OCI-LY3 (cell line): ENCODE measurements around the gene SLC2A11.

Experiments
- H2AFZ ChIP-seq: fragments of 200-600, 300-600 bp; shearing (Covaris generic); 2 replicates; pipeline ENCODE4 v1.6.0; 2014; ENCODE audit warnings: antibody characterized with exemption, low read depth, low read length
- H3K27ac ChIP-seq: fragments of 200-600, 300-600 bp; sonication (generic); 2 replicates; pipeline ENCODE4 v1.5.1; 2014; ENCODE audit warnings: mild to moderate bottlenecking, low read length, moderate library complexity, mixed read lengths
- H3K27me3 ChIP-seq: fragments of 200-600, 300-600 bp; sonication (generic); 2 replicates; pipeline ENCODE4 v1.6.1; 2014; ENCODE audit warnings: low read depth, low read length, mixed read lengths
- H3K36me3 ChIP-seq: fragments of 200-600, 300-600 bp; sonication (generic); replicated peaks from 2 replicates; pipeline ENCODE3; 2014; ENCODE audit warnings: low read depth, low read length, mixed read lengths
- H3K4me1 ChIP-seq: fragments of 300-600, 200-600 bp; sonication (generic); 2 replicates; pipeline ENCODE4 v1.6.1; 2014; ENCODE audit warnings: low read length, mixed read lengths
- H3K4me2 ChIP-seq: fragments of 200-600, 300-600 bp; sonication (generic); 2 replicates; pipeline ENCODE4 v1.6.1; 2014; ENCODE audit warnings: low read length, mixed read lengths
- H3K4me3 ChIP-seq: fragments of 300-600, 200-600 bp; sonication (generic); 2 replicates; pipeline ENCODE4 v1.5.1; 2014; ENCODE audit warnings: antibody characterized with exemption, mild to moderate bottlenecking, low read length, moderate library complexity
- H3K79me2 ChIP-seq: fragments of 300-600, 200-600 bp; shearing (Covaris generic); 2 replicates; pipeline ENCODE4 v1.6.1; 2014; ENCODE audit warnings: mild to moderate bottlenecking, low read length, mixed read lengths
- H3K9ac ChIP-seq: fragments of 300-600, 200-600 bp; shearing (Covaris generic); 2 replicates; pipeline ENCODE4 v1.6.0; 2014; ENCODE audit warnings: mild to moderate bottlenecking, low read length, moderate library complexity
- H3K9me3 ChIP-seq: fragments of 200-600, 300-600 bp; shearing (Covaris generic); 2 replicates; pipeline ENCODE4 v1.6.1; 2014; ENCODE audit warnings: low read length, mixed read lengths; ENCODE audit not compliant: insufficient read depth
- H4K20me1 ChIP-seq: fragments of 200-600, 300-600 bp; sonication (generic); 2 replicates; pipeline ENCODE4 v1.6.1; 2016; ENCODE audit warnings: low read length, mixed read lengths; ENCODE audit not compliant: insufficient read depth
- EZH2phosphoT487 ChIP-seq: fragments of 200-600 bp; shearing (Covaris generic); IDR thresholded peaks from 2 replicates; pipeline ENCODE4 v1.6.1; 2018; ENCODE audit warnings: antibody characterized with exemption, mixed run types, low read depth
- TF ChIP-seq, protein P1 (sequence below): fragments of 200-600, 300-600 bp; sonication (generic); IDR thresholded peaks from 2 replicates; pipeline ENCODE4 v1.5.1; 2014; ENCODE audit warnings: antibody characterized with exemption, low read length, low read depth

The SLC2A11 gene

DNA sequence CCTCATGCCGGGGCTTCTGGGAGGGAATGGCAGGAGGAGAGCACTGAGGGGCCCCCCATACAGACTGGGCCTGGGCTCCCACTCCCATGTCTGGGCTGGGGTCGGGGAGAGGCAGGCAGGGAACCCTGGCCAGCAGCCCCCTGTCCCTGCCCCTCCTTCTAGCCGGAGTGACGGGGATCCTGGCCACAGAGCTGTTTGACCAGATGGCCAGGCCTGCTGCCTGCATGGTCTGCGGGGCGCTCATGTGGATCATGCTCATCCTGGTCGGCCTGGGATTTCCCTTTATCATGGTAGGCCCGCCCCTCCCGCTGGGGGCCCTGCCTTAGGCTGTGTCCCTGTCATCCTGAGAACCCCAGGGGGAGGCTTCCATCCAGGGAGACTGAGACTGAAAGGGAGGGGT is 26.5 kb downstream of the SLC2A11 start:
- Histone ChIP-seq H3K4me1 (no peaks in the 10 kb centered on the region), H3K36me3 (no peaks in the 10 kb centered on the region), H2AFZ (no peak overlapping the region), H3K27ac (no peak overlapping the region), H3K9ac (no peak overlapping the region), H3K4me2 (no peak overlapping the region), H3K27me3 (no peaks in the 10 kb centered on the region), H3K4me3 (no peak overlapping the region), H3K9me3 (no peaks in the 10 kb centered on the region), H3K79me2 (no peaks in the 10 kb centered on the region), H4K20me1 (no peaks in the 10 kb centered on the region)
- no peak for TF ChIP-seq EZH2phosphoT487
- TF ChIP-seq, protein P1, sequence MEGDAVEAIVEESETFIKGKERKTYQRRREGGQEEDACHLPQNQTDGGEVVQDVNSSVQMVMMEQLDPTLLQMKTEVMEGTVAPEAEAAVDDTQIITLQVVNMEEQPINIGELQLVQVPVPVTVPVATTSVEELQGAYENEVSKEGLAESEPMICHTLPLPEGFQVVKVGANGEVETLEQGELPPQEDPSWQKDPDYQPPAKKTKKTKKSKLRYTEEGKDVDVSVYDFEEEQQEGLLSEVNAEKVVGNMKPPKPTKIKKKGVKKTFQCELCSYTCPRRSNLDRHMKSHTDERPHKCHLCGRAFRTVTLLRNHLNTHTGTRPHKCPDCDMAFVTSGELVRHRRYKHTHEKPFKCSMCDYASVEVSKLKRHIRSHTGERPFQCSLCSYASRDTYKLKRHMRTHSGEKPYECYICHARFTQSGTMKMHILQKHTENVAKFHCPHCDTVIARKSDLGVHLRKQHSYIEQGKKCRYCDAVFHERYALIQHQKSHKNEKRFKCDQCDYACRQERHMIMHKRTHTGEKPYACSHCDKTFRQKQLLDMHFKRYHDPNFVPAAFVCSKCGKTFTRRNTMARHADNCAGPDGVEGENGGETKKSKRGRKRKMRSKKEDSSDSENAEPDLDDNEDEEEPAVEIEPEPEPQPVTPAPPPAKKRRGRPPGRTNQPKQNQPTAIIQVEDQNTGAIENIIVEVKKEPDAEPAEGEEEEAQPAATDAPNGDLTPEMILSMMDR = no peak

- H3K79me2 ChIP-seq = no peaks in the 10 kb centered on the region; the same call in 1 of the 2 replicates
- no peak overlapping the region for H3K4me3 ChIP-seq
- H3K27ac ChIP-seq = no peak overlapping the region
- no peaks in the 10 kb centered on the region for H3K9me3 ChIP-seq
- no peaks in the 10 kb centered on the region for H3K36me3 ChIP-seq
- H3K27me3 ChIP-seq = no peaks in the 10 kb centered on the region
- TF ChIP-seq EZH2phosphoT487 = no peak
- TF ChIP-seq, protein P1 = peak; percentile 17; the same call in 1 of the 2 replicates
- no peak overlapping the region for H2AFZ ChIP-seq
- no peak overlapping the region for H3K9ac ChIP-seq
- H4K20me1 ChIP-seq = no peaks in the 10 kb centered on the region
- no peak overlapping the region for H3K4me2 ChIP-seq
- H3K4me1 ChIP-seq = peaks cover 6% of the 10 kb centered on the region
These were observed 31.1 kb downstream of the SLC2A11 start for GRCh38 chr22:23888615-23889401.

- Histone ChIP-seq H3K4me1 (peaks cover 6% of the 10 kb centered on the region), H3K36me3 (peaks cover under 1% of the 10 kb centered on the region), H3K79me2 (peaks cover 4% of the 10 kb centered on the region), H3K9ac (no peak overlapping the region), H4K20me1 (no peaks in the 10 kb centered on the region), H3K27ac (no peak overlapping the region), H3K9me3 (no peaks in the 10 kb centered on the region), H3K4me3 (no peak overlapping the region), H3K27me3 (no peaks in the 10 kb centered on the region), H3K4me2 (no peak overlapping the region), H2AFZ (no peak overlapping the region)
- no peak for TF ChIP-seq EZH2phosphoT487
- TF ChIP-seq, protein P1 = no peak
These were observed 31.9 kb downstream of the SLC2A11 start for GRCh38 chr22:23889620-23890019.

DNA sequence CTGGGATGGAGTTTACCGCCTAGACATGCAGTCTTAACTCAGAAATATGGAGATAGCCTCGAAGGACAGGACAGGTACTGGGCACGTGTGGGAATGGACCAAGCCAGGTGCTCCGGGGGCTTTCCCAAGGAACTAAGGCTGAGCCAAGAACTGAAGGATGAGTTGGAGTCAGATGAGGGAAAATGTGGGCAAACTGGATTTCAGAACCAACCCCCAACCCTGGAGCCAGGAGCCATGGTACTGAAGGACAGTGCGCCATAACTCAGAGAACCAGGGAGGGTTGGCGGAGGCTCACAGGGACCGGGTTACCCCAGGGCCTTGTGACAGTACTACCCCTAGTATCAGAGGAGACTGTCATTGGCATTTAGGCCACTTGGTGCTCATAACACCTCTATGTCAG is 34.1 kb downstream of the SLC2A11 start:
- TF ChIP-seq EZH2phosphoT487 = no peak
- TF ChIP-seq, protein P1 = no peak
- H4K20me1 ChIP-seq = peaks cover 14% of the 10 kb centered on the region

More for the DNA sequence above, 34.1 kb downstream of the SLC2A11 start:
- H3K27me3 ChIP-seq = no peaks in the 10 kb centered on the region
- no peak overlapping the region for H3K27ac ChIP-seq
- H3K4me3 ChIP-seq = no peak overlapping the region
- no peaks in the 10 kb centered on the region for H3K9me3 ChIP-seq
- no peak overlapping the region for H2AFZ ChIP-seq
- H3K4me2 ChIP-seq = no peak overlapping the region
- H3K9ac ChIP-seq = no peak overlapping the region
- H3K79me2 ChIP-seq = peaks cover 25% of the 10 kb centered on the region
- H3K4me1 ChIP-seq = peaks cover 16% of the 10 kb centered on the region
- H3K36me3 ChIP-seq = peaks cover 22% of the 10 kb centered on the region
